ENCODE data around the gene SLC22A16.

The SLC22A16 gene

DNA sequence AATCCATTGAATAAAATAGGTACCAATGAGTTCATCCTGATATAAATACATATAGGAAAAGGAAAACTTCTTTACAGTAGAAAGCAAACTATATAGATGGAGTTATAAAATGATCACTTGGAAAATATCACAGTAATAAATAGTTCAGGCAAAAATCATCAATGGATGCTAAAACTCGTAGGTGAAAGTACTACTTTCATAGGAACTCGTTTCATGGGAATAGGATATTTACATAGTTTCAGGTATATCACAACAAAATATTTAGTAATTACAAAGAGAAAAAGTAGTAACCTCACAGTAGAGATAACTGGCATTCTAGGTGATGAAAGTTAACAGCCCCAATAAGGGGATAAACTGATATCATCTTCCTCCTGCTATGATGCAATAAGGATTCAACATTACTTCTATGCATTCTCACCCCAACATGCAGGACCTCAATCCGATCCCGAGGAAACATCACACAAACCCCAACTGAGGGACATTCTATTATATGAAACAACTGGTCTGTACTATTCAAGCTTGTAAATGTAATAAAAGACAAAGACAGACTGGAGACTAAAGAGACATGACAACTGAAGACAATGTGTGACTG, 74.7 kb downstream of the SLC22A16 start:
- DNase-seq (ENCODE audit: low read depth) = no peak

DNA sequence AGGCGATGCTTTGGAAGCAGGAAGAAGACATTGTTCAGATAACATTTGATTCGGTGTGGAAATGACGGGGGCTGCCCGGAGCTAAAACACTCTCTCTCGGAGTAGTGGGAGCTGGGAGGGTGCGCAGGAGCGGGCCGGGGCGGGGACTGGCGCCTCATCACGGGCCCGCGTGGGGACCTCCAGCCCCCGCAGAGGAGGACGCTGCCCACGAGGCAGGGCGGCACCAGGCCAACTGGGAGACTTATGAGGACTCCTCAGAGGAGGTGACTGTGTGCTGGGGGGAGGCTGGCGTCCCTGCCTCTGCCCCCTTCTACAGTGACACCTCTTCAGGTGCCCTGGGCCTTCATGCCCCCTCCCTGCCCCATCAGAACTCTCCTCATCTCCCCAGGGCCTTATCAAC, 76.2 kb downstream of the SLC22A16 start:
- no peak for DNase-seq (ENCODE audit: low read depth)

DNA sequence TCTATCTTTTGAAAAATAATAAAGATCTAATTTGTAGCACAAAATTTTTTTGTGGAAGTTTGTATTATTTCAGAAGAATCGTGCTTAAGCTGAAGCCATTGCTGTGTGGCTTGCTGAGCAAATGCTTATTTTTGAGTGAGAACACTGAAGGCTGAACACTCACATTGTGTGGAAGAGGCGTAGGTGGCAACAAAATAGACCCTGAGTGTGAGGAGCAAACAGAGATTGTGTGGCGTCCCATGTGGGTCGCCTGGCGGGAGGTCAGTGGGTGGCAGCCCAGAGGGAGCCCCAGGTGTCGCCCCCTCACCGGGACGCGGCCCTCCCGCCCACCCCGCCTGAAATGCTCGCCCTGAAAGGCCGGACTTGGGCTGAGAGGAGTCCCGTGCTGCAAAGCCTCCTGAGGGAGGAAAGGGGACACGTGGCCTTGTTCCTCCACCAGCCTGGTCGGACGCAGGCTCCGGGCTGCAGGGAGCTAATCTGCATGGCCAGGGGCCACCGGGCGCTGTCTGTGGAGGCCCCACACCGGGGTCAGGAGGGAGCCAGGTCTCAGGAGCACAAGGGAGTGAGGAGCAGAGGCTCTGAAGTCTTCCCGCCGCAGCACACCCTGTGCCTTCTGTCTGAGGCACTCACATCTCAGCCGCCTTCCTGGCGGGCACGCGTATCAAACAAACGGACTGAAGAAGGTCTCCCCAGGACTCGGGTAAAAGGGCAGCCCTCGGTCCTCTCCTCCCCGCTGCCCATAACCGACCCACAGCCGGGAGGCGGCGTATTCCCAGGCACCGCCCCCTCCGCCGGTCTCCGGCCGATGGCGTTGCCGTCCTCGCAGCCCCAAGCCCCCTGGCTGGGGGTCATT, 77.0 kb downstream of the SLC22A16 start:
- DNase-seq (ENCODE audit: low read depth) = no peak

DNA sequence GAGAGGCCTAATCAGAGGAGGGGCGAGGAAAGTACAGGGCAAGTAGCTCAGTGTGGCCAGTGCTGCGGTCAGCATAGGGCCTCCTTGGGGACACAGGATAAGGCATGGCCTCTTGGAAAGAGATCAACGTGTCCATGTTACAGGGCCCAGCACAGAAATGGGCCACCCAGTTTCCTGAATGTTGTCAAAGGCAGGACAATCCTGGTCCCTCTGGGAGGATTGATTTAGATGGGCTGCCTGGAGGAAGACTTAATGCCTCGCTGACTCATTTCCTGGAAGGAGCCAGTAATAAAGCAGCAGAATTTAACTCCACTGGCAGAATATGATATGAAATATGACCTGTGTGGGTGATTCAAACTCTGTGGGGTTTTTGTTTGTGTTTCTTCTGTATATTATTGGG, 77.6 kb downstream of the SLC22A16 start:
- DNase-seq (ENCODE audit: low read depth) = peak; percentile 41

DNA sequence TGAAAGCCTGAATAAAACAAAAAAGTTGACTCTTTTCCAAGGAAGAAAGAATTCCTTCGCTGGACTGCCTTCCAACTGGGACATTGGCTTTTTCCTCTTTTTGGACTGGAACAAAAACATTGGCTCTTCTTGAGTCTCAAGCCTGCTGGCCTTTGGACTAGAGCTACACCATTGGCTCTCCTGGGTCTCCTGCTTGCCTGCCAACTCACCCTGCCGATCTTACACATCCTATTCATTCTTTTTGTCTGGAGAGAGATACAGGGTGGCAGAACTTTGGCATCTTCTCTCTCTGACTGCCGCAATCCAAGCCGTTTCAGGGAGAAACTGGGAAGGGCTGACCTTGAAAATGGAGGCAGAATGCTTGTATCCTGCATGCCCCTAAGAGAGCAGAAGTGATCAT, 81.2 kb downstream of the SLC22A16 start:
- DNase-seq (ENCODE audit: low read depth) = no peak

DNA sequence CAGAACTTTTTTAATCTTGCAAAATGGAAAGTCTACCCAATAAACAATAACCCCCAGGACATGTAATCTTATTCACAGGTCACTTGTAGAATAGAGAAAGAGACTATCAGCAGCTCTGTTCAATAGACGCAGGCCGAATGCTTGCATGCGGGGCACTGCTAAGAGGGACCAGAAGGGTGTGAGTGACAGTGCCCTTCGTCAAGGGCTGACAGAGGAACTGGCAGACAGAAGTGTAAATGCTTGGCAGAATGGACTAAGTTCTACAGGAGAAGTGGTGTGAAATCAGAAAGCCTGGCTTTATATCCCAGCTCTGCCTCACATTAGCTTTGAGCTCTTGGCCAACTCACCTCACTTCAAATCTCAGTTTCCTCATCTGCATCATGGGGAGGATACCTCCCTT, 82.0 kb downstream of the SLC22A16 start:
- no peak for DNase-seq (ENCODE audit: low read depth)

DNA sequence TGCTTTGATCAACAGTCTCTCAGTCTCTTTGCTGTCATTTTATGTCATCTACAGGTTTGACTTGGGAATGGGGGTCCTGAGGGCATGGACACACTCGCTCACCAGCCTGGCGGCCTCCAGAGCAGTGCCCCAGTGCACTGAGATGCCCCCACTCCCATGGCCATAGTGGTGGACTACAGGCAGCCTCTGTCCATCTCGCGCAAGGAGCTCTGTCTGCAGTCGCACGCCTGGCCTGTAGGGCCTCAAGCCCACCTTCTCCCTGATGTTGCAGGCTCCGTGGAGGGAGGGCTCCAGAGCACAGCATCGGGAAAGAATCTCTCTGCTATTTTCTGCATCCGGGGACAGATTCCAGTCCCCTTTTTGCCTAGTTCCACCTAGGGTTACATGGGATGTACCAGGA, 83.7 kb downstream of the SLC22A16 start:
- no peak for DNase-seq (ENCODE audit: low read depth)

DNA sequence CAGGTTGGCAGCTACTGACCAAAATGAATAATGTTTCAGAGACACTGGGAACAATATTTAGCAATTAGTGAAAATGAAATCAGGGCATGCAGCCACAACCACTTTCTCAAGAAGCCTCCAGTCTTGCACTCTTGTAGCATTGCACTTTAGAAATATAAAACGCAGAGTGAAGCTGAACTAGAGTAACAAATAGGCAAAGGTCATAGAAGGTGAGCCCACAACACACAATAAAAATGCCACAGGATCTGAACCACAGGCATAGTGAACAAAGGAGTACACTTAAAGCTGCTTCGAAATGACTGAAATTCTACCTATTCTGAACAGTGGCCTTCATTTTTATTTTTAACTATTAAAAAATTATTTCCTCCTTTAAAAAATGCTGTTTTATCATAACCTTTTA, 86.0 kb downstream of the SLC22A16 start:
- no peak for DNase-seq (ENCODE audit: low read depth)

DNA sequence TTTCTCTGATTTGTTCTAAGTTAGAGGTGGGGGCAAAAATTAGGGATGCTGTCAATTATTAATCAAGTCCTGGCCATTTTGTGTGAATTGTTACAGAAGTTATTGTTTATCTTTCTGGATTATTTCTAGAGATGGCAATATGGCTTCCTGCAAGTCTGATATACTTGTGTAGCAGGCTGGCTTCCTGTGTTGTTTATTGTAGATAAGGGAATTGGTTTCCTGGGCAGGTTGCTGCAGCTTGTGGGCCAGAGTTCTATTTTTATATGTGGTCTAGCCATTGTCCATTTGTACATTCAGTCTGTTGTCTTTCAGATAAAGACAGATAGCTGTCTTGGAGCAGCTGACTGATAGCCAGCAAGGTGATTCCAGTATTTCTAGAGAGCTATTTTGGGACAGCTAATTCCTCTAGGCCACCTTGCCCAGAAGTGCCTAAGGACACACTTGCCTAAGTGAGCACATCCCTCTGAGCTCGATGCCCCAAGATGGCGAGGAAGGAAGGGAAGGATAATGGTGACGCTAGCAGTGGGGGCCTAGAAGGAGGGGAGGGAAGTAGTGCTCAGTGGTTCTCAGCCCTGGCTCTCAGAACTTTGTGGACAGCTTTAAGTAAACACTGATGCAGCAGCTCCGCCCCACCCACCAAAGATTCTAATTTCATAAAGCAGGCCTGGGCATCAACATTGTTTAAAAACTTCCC, 86.6 kb downstream of the SLC22A16 start:
- no peak for DNase-seq (ENCODE audit: low read depth)

DNA sequence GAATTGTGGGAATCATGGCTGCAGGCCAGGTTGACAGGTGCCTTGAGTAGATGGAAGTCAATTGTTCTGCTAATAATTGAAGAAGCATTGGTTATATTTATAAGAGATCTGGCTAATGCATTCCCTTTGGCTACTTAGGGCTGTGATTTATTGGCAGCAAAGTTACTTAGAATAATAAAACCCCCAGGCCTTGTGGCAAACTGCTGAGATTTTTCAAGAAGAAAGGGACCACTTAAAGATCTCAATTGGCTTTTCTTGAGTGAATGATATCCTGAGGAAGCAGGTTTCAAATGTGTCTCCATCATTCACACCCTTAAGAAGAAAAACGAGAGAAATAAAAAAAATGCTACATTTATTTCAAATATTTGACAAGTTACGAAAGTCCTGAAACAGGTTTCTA, 88.4 kb downstream of the SLC22A16 start:
- DNase-seq (ENCODE audit: low read depth) = no peak

DNA sequence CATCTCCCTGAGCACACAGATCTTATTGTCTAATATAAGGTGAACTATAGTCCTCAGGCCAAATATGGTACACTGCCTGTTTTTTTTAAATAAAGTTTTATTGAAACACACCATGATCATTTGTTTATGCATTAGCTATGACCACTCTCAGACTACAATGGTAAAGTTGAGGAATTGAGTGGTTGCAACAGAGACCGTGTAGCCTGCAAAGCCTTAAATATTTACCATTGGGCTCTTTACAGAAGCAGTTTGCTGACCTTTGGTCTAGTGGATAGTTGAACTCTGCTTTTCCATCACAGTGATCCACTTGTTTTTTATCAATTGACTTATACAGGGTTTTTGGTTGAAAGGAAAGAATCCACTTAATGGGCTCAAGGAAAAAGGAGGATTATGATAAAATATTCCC, 91.0 kb downstream of the SLC22A16 start:
- DNase-seq (ENCODE audit: low read depth) = no peak

DNA sequence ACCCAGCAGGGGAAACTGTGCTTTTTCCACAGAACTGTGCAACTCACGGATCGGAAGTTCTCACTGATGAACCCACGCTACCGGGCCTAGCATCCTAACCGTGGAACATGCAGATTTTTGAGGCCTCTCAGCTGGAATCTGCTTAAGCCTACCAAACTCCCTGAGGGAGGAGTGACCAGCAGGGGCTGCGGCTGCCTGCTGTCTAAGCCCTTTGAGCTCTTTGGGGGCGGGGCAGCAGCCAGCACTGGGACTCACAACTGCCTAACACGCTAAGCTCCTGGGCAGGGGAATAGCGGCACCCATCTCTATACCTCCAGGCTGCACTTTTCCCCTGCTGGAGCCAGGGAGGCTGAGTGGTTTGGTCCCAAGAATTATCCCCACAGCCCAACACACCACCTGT, 97.9 kb downstream of the SLC22A16 start:
- no peak for DNase-seq (ENCODE audit: low read depth)

Measured in fibroblast of gingiva (primary cell).